CD4-positive, alpha-beta memory T cell (primary cell): ENCODE data around the gene LCN12. TPM values are rescaled to one million over a fixed set of nuclear protein-coding genes. Genes with fewer than 3 reads are reported as not detected.

Experiments
- CTCF ChIA-PET: fragments of 350-600 bp; sonication (Branson Sonifier 250); formaldehyde crosslinking; loops from one replicate; lab custom pipeline; 2021; ENCODE audit warnings: inconsistent platforms; ENCODE audit not compliant: partially characterized antibody; lab: Charles Lee
- POLR2A ChIA-PET: fragments of 350-600 bp; sonication (Branson Sonifier 250); formaldehyde crosslinking; loops from one replicate; lab custom pipeline; 2021; ENCODE audit not compliant: partially characterized antibody; lab: Charles Lee
- DNase-seq, 5 donors: peaks; one replicate each; pipeline versions ENCODE4 v3.0.0 to v3.0.0-alpha.2; 2020 to 2022; ENCODE audit warnings: mixed read lengths in 1 of 5
- H3K27ac ChIP-seq: one replicate; pipeline ENCODE4 v1.7.0; 2013; ENCODE audit warnings: low read depth, low read length
- H3K27me3 ChIP-seq: 2 replicates; pipeline ENCODE4 v1.7.0; 2013; ENCODE audit warnings: mild to moderate bottlenecking, low read length, moderate library complexity; ENCODE audit not compliant: insufficient read depth
- H3K36me3 ChIP-seq: 2 replicates; pipeline ENCODE4 v1.7.0; 2013; ENCODE audit warnings: mild to moderate bottlenecking, low read length, moderate library complexity; ENCODE audit not compliant: insufficient read depth
- H3K4me1 ChIP-seq: 2 replicates; pipeline ENCODE4 v1.7.0; 2013; ENCODE audit warnings: mild to moderate bottlenecking, low read length, moderate library complexity; ENCODE audit not compliant: insufficient read depth
- H3K4me3 ChIP-seq, 2 donors: one replicate each; pipeline ENCODE4 v1.7.0; 2013; ENCODE audit warnings: low read length in 2 of 2, mild to moderate bottlenecking in 1 of 2
- H3K9me3 ChIP-seq, 2 donors: one replicate each; pipeline ENCODE4 v1.7.0; 2013; ENCODE audit warnings: low read length in 2 of 2, control low read depth in 1 of 2; ENCODE audit not compliant: control insufficient read depth in 1 of 2
- H3K27ac Mint-ChIP-seq, 7 donors: one replicate each; pipeline ENCODE4 v1.8.0; 2020 to 2021; ENCODE audit warnings: mixed read lengths in 7 of 7, mild to moderate bottlenecking in 6 of 7, inconsistent platforms in 3 of 7, moderate library complexity in 3 of 7
- H3K27me3 Mint-ChIP-seq, 2 donors: one replicate each; pipeline ENCODE4 v1.8.0; 2020 to 2021; ENCODE audit warnings: mixed read lengths in 2 of 2
- H3K36me3 Mint-ChIP-seq, 2 donors: one replicate each; pipeline ENCODE4 v1.8.0; 2020 to 2021; ENCODE audit warnings: mixed read lengths in 2 of 2, inconsistent platforms in 1 of 2, mild to moderate bottlenecking in 1 of 2
- H3K4me1 Mint-ChIP-seq, 4 donors: one replicate each; pipeline ENCODE4 v1.8.0; 2020 to 2021; ENCODE audit warnings: mixed read lengths in 4 of 4, mild to moderate bottlenecking in 1 of 4
- H3K4me3 Mint-ChIP-seq, 8 donors: one replicate each; pipeline ENCODE4 v1.8.0; 2020 to 2021; ENCODE audit warnings: mixed read lengths in 8 of 8, mild to moderate bottlenecking in 7 of 8, moderate library complexity in 6 of 8, inconsistent platforms in 3 of 8
- H3K9me3 Mint-ChIP-seq, 8 donors: one replicate each; pipeline ENCODE4 v1.8.0; 2020 to 2021; ENCODE audit warnings: mixed read lengths in 8 of 8, mild to moderate bottlenecking in 5 of 8, inconsistent platforms in 3 of 8, moderate library complexity in 1 of 8
- intact Hi-C: fragments of 100-400 bp; cut with micrococcal nuclease; formaldehyde crosslinking; loops from one replicate; pipeline ENCODE4 v1.15.1; 2023
- polyA plus RNA-seq, 2 donors: library from polyadenylated mRNA; unstranded; fragments of 300-500 nt; fragmentation: Illumina TruSeq; gene quantifications; one replicate each; pipeline ENCODE4 v1.2.3, GENCODE V29; 2021
- total RNA-seq, 2 experiments: library from RNA; stranded (reverse); gene quantifications; one replicate each; pipeline ENCODE4 v1.2.3, GENCODE V29; 2021

LCN12 gene
- total and polyA plus RNA-seq, 4 experiments from 2014 or later, result 0.72 to 1.4 TPM; not detected in 2

- Histone ChIP-seq H3K27me3 (no peaks in the 10 kb centered on the region), H3K36me3 (no peaks in the 10 kb centered on the region), H3K27ac (no peak overlapping the region), H3K4me1 (peaks cover 22% of the 10 kb centered on the region), H3K4me3 (no peak overlapping the region), H3K9me3 (no peaks in the 10 kb centered on the region)
- Mint-ChIP-seq H3K9me3 (peaks cover 0 to 6% (median 0%) of the 10 kb centered on the region in 8 donors), H3K4me3 (no peak overlapping the region), H3K36me3 (peaks cover 0 to 9% of the 10 kb centered on the region in 2 donors), H3K27ac (no peak overlapping the region), H3K4me1 (peaks cover 4 to 23% (median 11%) of the 10 kb centered on the region in 4 donors), H3K27me3 (no peaks in the 10 kb centered on the region)
- peak in 1 of 5 donors; percentile 9 for DNase-seq
- ChIA-PET CTCF (no interaction called here), POLR2A (interaction anchor here (1.1 kb wide), 1 partner anchor 31 kb away, joined by 3 read pairs; no protein-coding TSS in a partner anchor)
- intact Hi-C loops, result no loop called here
These were observed 1.7 kb downstream of the LCN12 start for GRCh38 chr9:136953771-136954269.

GRCh38 chr9:136954270-136955083 is 2.4 kb downstream of the LCN12 start:
- Histone ChIP-seq H3K9me3 (no peaks in the 10 kb centered on the region), H3K4me3 (no peak overlapping the region), H3K36me3 (no peaks in the 10 kb centered on the region), H3K27me3 (no peaks in the 10 kb centered on the region), H3K4me1 (peaks cover 25% of the 10 kb centered on the region), H3K27ac (no peak overlapping the region)
- ChIA-PET POLR2A (interaction anchor here (1.0 kb wide), 1 partner anchor 38 kb away, joined by 3 read pairs; the partner anchor contains the start of gene PAXX), CTCF (no interaction called here)
- DNase-seq, result peak in 1 of 5 donors; percentile 24
- peak overlapping the region in 1 of 7 donors; percentile 78 for H3K27ac Mint-ChIP-seq
- intact Hi-C loops, result no loop called here
- H3K27me3 Mint-ChIP-seq, result no peaks in the 10 kb centered on the region
- H3K4me3 Mint-ChIP-seq, result no peak overlapping the region
- H3K4me1 Mint-ChIP-seq, result peaks cover 4 to 29% (median 11%) of the 10 kb centered on the region in 4 donors
- peaks cover 0 to 6% (median 0%) of the 10 kb centered on the region in 8 donors for H3K9me3 Mint-ChIP-seq
- H3K36me3 Mint-ChIP-seq, result peaks cover 0 to 9% of the 10 kb centered on the region in 2 donors

DNA sequence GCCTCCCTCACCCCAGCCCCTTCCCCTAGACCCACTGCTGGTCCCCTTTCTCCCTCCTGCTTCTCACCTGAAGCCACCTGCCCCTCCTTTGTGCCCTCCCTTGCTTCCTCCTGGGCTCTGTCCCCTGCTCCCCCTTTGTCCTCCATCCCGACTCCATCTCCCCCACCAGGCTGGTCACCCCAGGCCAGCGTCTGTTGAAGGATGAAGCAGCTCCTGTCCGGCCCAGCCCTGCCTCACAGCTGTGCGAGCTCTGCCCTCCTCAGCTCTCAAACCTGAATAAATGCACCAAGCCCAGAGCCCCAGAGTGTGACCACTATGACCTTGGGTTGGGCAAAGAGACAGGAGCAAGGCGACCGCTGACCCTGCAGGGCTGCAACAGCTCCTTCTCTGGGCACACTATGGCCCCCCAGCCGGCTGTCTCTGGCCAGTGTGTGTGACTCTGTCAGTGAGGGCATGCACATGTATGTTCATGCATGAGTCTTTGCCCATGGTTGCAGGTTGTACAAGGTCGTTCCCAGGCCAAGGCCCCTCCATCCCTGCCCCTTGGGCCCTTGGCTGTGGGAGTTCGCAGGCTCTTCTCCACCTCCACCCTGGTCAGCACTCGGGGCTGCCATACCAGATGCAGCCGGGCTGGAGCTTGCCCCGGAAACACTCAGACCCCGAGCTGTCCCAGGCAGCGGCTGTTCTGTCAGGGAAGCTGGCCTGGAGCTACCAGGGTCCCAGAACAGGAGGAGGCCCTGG is 3.3 kb downstream of the LCN12 start:
- no peaks in the 10 kb centered on the region for H3K27me3 ChIP-seq
- Mint-ChIP-seq H3K4me1 (peaks cover 6 to 36% (median 10%) of the 10 kb centered on the region in 4 donors), H3K27ac (peak overlapping the region in 1 of 7 donors; percentile 80), H3K9me3 (peaks cover 0 to 6% (median 0%) of the 10 kb centered on the region in 8 donors), H3K4me3 (no peak overlapping the region), H3K36me3 (peaks cover 0 to 9% of the 10 kb centered on the region in 2 donors), H3K27me3 (no peaks in the 10 kb centered on the region)
- intact Hi-C loops, result no loop called here
- peaks cover 29% of the 10 kb centered on the region for H3K4me1 ChIP-seq
- ChIA-PET CTCF (no interaction called here), POLR2A (interaction anchor here (1.0 kb wide), 1 partner anchor 37 kb away, joined by 3 read pairs; the partner anchor contains the start of gene PAXX)
- H3K9me3 ChIP-seq, result no peaks in the 10 kb centered on the region
- no peak overlapping the region for H3K4me3 ChIP-seq
- H3K27ac ChIP-seq, result no peak overlapping the region
- DNase-seq, result no peak
- no peaks in the 10 kb centered on the region for H3K36me3 ChIP-seq

GRCh38 chr9:136955943-136956335 is 3.9 kb downstream of the LCN12 start:
- H3K4me1 Mint-ChIP-seq, result peaks cover 5 to 36% (median 9%) of the 10 kb centered on the region in 4 donors
- H3K27me3 ChIP-seq, result no peaks in the 10 kb centered on the region
- no peak overlapping the region for H3K4me3 ChIP-seq
- no peaks in the 10 kb centered on the region for H3K27me3 Mint-ChIP-seq
- peak in 1 of 5 donors; percentile 34 for DNase-seq
- peaks cover 0 to 9% of the 10 kb centered on the region in 2 donors for H3K36me3 Mint-ChIP-seq
- H3K9me3 Mint-ChIP-seq, result peaks cover 0 to 6% (median 0%) of the 10 kb centered on the region in 8 donors
- H3K4me1 ChIP-seq, result peaks cover 28% of the 10 kb centered on the region
- H3K4me3 Mint-ChIP-seq, result peak overlapping the region in 1 of 8 donors; percentile 49
- no peaks in the 10 kb centered on the region for H3K9me3 ChIP-seq
- no peak overlapping the region for H3K27ac Mint-ChIP-seq
- ChIA-PET POLR2A (no interaction called here), CTCF (no interaction called here)
- H3K36me3 ChIP-seq, result no peaks in the 10 kb centered on the region
- no peak overlapping the region for H3K27ac ChIP-seq
- intact Hi-C loops, result no loop called here

- Histone ChIP-seq H3K36me3 (no peaks in the 10 kb centered on the region), H3K4me3 (no peak overlapping the region), H3K4me1 (peaks cover 32% of the 10 kb centered on the region), H3K9me3 (no peaks in the 10 kb centered on the region), H3K27ac (no peak overlapping the region), H3K27me3 (no peaks in the 10 kb centered on the region)
- intact Hi-C loops, result no loop called here
- Mint-ChIP-seq H3K27me3 (no peaks in the 10 kb centered on the region), H3K27ac (peak overlapping the region in 1 of 7 donors; percentile 38), H3K4me3 (no peak overlapping the region), H3K9me3 (peaks cover 0 to 6% (median 0%) of the 10 kb centered on the region in 8 donors), H3K4me1 (peaks cover 5 to 38% (median 10%) of the 10 kb centered on the region in 4 donors), H3K36me3 (peaks cover 0 to 9% of the 10 kb centered on the region in 2 donors)
- no peak for DNase-seq
- CTCF ChIA-PET, result no interaction called here
- POLR2A ChIA-PET, result no interaction called here
These were observed 4.5 kb downstream of the LCN12 start for GRCh38 chr9:136956604-136957003.

DNA sequence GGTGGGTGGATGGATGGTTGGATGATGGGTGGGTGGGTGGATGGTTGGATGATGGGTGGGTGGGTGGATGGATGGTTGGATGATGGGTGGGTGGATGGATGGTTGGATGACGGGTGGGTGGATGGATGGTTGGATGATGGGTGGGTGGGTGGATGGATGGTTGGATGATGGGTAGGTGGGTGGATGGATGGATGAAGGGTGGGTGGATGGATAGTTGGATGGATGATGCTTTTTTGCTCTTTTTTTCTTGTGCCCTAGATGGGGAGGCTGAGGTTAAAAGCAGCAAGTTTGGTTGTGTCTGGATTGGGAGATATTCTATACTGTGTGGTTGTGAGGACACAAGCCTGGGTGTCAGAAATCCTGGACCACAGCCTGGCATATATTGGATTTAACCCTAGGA is 5.4 kb downstream of the LCN12 start:
- Histone ChIP-seq H3K27ac (no peak overlapping the region), H3K36me3 (no peaks in the 10 kb centered on the region), H3K4me3 (no peak overlapping the region), H3K9me3 (no peaks in the 10 kb centered on the region), H3K4me1 (peaks cover 35% of the 10 kb centered on the region), H3K27me3 (no peaks in the 10 kb centered on the region)
- intact Hi-C loops, result no loop called here
- CTCF ChIA-PET, result no interaction called here
- no peaks in the 10 kb centered on the region for H3K27me3 Mint-ChIP-seq
- H3K27ac Mint-ChIP-seq, result no peak overlapping the region
- peaks cover 0 to 6% (median 0%) of the 10 kb centered on the region in 8 donors for H3K9me3 Mint-ChIP-seq
- peak overlapping the region in 1 of 8 donors; percentile 61 for H3K4me3 Mint-ChIP-seq
- POLR2A ChIA-PET, result no interaction called here
- no peak for DNase-seq
- peaks cover 0 to 9% of the 10 kb centered on the region in 2 donors for H3K36me3 Mint-ChIP-seq
- H3K4me1 Mint-ChIP-seq, result peaks cover 8 to 38% (median 10%) of the 10 kb centered on the region in 4 donors
